ENCODE measurements around the gene MYOCOS.

GRCh38 chr1:171636141-171636540, 14.1 kb downstream of the MYOCOS start:
- no peak for TF ChIP-seq CTCF (IDR thresholded peaks at IDR 0.05)
- TF ChIP-seq POLR2A (IDR thresholded peaks at IDR 0.05) = no peak
